Neural cell (in vitro differentiated cells): ENCODE data around the gene DGKA. TPM values are rescaled to one million over a fixed set of nuclear protein-coding genes. Genes with fewer than 3 reads are reported as not detected.

Source experiments
- H2AFZ ChIP-seq: fragments of 200-600, 300-800 bp; sonication (generic), shearing (Covaris generic); 2 replicates; pipeline ENCODE4 v1.6.0; 2014; ENCODE audit warnings: low read depth, mild to moderate bottlenecking, antibody characterized with exemption, low read length, moderate library complexity
- H3F3A ChIP-seq: fragments of 200-600 bp; shearing (Covaris generic); 2 replicates; pipeline ENCODE4 v1.6.1; 2016; ENCODE audit warnings: mild to moderate bottlenecking, moderate library complexity, mixed read lengths, antibody characterized with exemption, low read length; ENCODE audit not compliant: insufficient read depth, poor library complexity, severe bottlenecking
- H3K27ac ChIP-seq: fragments of 200-600, 300-800 bp; sonication (generic), shearing (Covaris generic); 2 replicates; pipeline ENCODE4 v1.5.1; 2014; ENCODE audit warnings: mild to moderate bottlenecking, low read length, moderate library complexity
- H3K27me3 ChIP-seq: fragments of 300-800, 200-600 bp; sonication (generic), shearing (Covaris generic); 2 replicates; pipeline ENCODE4 v1.6.0; 2014; ENCODE audit warnings: mild to moderate bottlenecking, low read depth, low read length, moderate library complexity; ENCODE audit not compliant: insufficient read depth
- H3K36me3 ChIP-seq: fragments of 300-800, 200-600 bp; sonication (generic), shearing (Covaris generic); 2 replicates; pipeline ENCODE4 v1.5.1; 2014; ENCODE audit warnings: mild to moderate bottlenecking, antibody characterized with exemption, low read length, moderate library complexity; ENCODE audit not compliant: insufficient read depth
- H3K4me2 ChIP-seq: fragments of 300-800, 200-600 bp; sonication (generic), shearing (Covaris generic); 2 replicates; pipeline ENCODE4 v1.6.0; 2014; ENCODE audit warnings: mild to moderate bottlenecking, low read length
- H3K4me3 ChIP-seq: fragments of 300-800, 200-600 bp; sonication (generic), shearing (Covaris generic); 2 replicates; pipeline ENCODE4 v1.5.1; 2014; ENCODE audit warnings: mild to moderate bottlenecking, low read length, moderate library complexity
- H3K79me2 ChIP-seq: fragments of 200-600 bp; shearing (Covaris generic); replicated peaks from 2 replicates; pipeline ENCODE4 v1.6.0; 2014; ENCODE audit warnings: mild to moderate bottlenecking, low read length, moderate library complexity; ENCODE audit not compliant: insufficient read depth
- H3K9ac ChIP-seq: fragments of 300-800, 200-600 bp; sonication (generic), shearing (Covaris generic); 2 replicates; pipeline ENCODE4 v1.6.1; 2016; ENCODE audit warnings: mild to moderate bottlenecking, low read length, mixed read lengths
- H3K9me2 ChIP-seq: fragments of 200-600 bp; shearing (Covaris generic); 2 replicates; pipeline ENCODE4 v1.6.1; 2016; ENCODE audit warnings: mild to moderate bottlenecking, low read length, mixed read lengths; ENCODE audit not compliant: insufficient read depth
- H3K9me3 ChIP-seq: fragments of 200-600, 300-800 bp; sonication (generic), shearing (Covaris generic); 2 replicates; pipeline ENCODE4 v1.6.1; 2016; ENCODE audit warnings: mild to moderate bottlenecking, mixed run types, low read length, moderate library complexity, mixed read lengths
- H4K20me1 ChIP-seq: fragments of 200-600 bp; shearing (Covaris generic); 2 replicates; pipeline ENCODE4 v1.6.1; 2016; ENCODE audit warnings: mild to moderate bottlenecking, mixed run types; ENCODE audit not compliant: insufficient read depth
- EP300 ChIP-seq: fragments of 450-650 bp; conservative IDR thresholded peaks from 2 replicates; pipeline ENCODE4 v1.6.1; 2014; ENCODE audit warnings: antibody characterized with exemption, mild to moderate bottlenecking, moderate library complexity; ENCODE audit not compliant: poor library complexity, severe bottlenecking
- EZH2 ChIP-seq: fragments of 200-600, 300-800 bp; shearing (Covaris generic), sonication (generic); IDR thresholded peaks from 2 replicates; pipeline ENCODE4 v1.6.1; 2014; ENCODE audit warnings: antibody characterized with exemption, low read length, borderline replicate concordance, mild to moderate bottlenecking; ENCODE audit not compliant: insufficient read depth, poor library complexity, severe bottlenecking
- MXI1 ChIP-seq: fragments of 450-650 bp; conservative IDR thresholded peaks from 2 replicates; pipeline ENCODE4 v1.6.1; 2014; ENCODE audit warnings: antibody characterized with exemption, mild to moderate bottlenecking; ENCODE audit not compliant: poor library complexity, severe bottlenecking
- SMC3 ChIP-seq: fragments of 450-650 bp; conservative IDR thresholded peaks from 2 replicates; pipeline ENCODE4 v1.6.1; 2014; ENCODE audit warnings: antibody characterized with exemption, mild to moderate bottlenecking, moderate library complexity; ENCODE audit not compliant: poor library complexity
- TAF1 ChIP-seq: IDR thresholded peaks from 2 replicates; pipeline ENCODE4 v1.6.1; 2012; ENCODE audit warnings: low read depth
- polyA plus RNA-seq: library from polyadenylated mRNA; depleted of rRNA; stranded (reverse); fragments of >200 nt; gene quantifications from 2 replicates; pipeline ENCODE4 v1.2.3, GENCODE V29; 2014
- TF ChIP-seq, protein P1 (sequence below): IDR thresholded peaks from 2 replicates; pipeline ENCODE4 v1.6.1; 2012; ENCODE audit warnings: borderline replicate concordance
- TF ChIP-seq, protein P2 (sequence below): fragments of 450-650 bp; IDR thresholded peaks from 2 replicates; pipeline ENCODE4 v1.5.1; 2014; ENCODE audit warnings: antibody characterized with exemption, mild to moderate bottlenecking, moderate library complexity; ENCODE audit not compliant: poor library complexity, severe bottlenecking

Gene DGKA
- polyA plus RNA-seq, 1 donor from 2014 or later, result 1.1 TPM

- Histone ChIP-seq H3K27me3 (no peaks in the 10 kb centered on the region), H3K9ac (no peak overlapping the region), H3K79me2 (no peaks in the 10 kb centered on the region), H3K9me2 (no peaks in the 10 kb centered on the region), H3K36me3 (no peaks in the 10 kb centered on the region), H3K4me3 (no peak overlapping the region), H3K27ac (no peak overlapping the region), H2AFZ (no peak overlapping the region), H3K9me3 (no peaks in the 10 kb centered on the region), H3K4me2 (no peak overlapping the region), H3F3A (no peaks in the 10 kb centered on the region), H4K20me1 (no peaks in the 10 kb centered on the region)
- no peak for TF ChIP-seq TAF1
- TF ChIP-seq SMC3, result no peak
- no peak for TF ChIP-seq EZH2
- TF ChIP-seq, protein P1, sequence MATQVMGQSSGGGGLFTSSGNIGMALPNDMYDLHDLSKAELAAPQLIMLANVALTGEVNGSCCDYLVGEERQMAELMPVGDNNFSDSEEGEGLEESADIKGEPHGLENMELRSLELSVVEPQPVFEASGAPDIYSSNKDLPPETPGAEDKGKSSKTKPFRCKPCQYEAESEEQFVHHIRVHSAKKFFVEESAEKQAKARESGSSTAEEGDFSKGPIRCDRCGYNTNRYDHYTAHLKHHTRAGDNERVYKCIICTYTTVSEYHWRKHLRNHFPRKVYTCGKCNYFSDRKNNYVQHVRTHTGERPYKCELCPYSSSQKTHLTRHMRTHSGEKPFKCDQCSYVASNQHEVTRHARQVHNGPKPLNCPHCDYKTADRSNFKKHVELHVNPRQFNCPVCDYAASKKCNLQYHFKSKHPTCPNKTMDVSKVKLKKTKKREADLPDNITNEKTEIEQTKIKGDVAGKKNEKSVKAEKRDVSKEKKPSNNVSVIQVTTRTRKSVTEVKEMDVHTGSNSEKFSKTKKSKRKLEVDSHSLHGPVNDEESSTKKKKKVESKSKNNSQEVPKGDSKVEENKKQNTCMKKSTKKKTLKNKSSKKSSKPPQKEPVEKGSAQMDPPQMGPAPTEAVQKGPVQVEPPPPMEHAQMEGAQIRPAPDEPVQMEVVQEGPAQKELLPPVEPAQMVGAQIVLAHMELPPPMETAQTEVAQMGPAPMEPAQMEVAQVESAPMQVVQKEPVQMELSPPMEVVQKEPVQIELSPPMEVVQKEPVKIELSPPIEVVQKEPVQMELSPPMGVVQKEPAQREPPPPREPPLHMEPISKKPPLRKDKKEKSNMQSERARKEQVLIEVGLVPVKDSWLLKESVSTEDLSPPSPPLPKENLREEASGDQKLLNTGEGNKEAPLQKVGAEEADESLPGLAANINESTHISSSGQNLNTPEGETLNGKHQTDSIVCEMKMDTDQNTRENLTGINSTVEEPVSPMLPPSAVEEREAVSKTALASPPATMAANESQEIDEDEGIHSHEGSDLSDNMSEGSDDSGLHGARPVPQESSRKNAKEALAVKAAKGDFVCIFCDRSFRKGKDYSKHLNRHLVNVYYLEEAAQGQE, result no peak
- TF ChIP-seq, protein P2, sequence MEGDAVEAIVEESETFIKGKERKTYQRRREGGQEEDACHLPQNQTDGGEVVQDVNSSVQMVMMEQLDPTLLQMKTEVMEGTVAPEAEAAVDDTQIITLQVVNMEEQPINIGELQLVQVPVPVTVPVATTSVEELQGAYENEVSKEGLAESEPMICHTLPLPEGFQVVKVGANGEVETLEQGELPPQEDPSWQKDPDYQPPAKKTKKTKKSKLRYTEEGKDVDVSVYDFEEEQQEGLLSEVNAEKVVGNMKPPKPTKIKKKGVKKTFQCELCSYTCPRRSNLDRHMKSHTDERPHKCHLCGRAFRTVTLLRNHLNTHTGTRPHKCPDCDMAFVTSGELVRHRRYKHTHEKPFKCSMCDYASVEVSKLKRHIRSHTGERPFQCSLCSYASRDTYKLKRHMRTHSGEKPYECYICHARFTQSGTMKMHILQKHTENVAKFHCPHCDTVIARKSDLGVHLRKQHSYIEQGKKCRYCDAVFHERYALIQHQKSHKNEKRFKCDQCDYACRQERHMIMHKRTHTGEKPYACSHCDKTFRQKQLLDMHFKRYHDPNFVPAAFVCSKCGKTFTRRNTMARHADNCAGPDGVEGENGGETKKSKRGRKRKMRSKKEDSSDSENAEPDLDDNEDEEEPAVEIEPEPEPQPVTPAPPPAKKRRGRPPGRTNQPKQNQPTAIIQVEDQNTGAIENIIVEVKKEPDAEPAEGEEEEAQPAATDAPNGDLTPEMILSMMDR, result no peak
- TF ChIP-seq EP300, result no peak
- TF ChIP-seq MXI1, result no peak
Observed at GRCh38 chr12:55955800-55956508, 25.0 kb downstream of the DGKA start.

GRCh38 chr12:55957106-55957859, 26.3 kb downstream of the DGKA start:
- Histone ChIP-seq H3K36me3 (no peaks in the 10 kb centered on the region), H3K9me2 (no peaks in the 10 kb centered on the region)
- TF ChIP-seq, protein P1, result no peak
- TF ChIP-seq EP300, result no peak

More at GRCh38 chr12:55957106-55957859, 26.3 kb downstream of the DGKA start:
- Histone ChIP-seq H2AFZ (no peak overlapping the region), H3K79me2 (no peaks in the 10 kb centered on the region), H3K9me3 (no peaks in the 10 kb centered on the region), H3K4me3 (no peak overlapping the region), H3K27me3 (no peaks in the 10 kb centered on the region), H4K20me1 (no peaks in the 10 kb centered on the region), H3K9ac (no peak overlapping the region), H3K27ac (no peak overlapping the region), H3F3A (no peaks in the 10 kb centered on the region), H3K4me2 (no peak overlapping the region)
